Epithelial cell of esophagus (primary cell): ENCODE data around the gene SPRR2F.

Source experiments
- DNase-seq: peaks from one replicate; pipeline ENCODE4 v3.0.0; 2010; ENCODE audit warnings: low read depth
- H3K4me3 ChIP-seq: 2 replicates; pipeline ENCODE4 v1.5.1; 2011; ENCODE audit warnings: mild to moderate bottlenecking, low read length, control low read depth
- TF ChIP-seq, protein P1 (sequence below): IDR thresholded peaks from 2 replicates; pipeline ENCODE4 v1.5.1; 2011; ENCODE audit warnings: low read depth, mild to moderate bottlenecking, low read length, control low read depth, inconsistent platforms; ENCODE audit not compliant: insufficient read depth; ENCODE audit errors: missing control alignments

The SPRR2F gene

GRCh38 chr1:153100245-153100644, 13.1 kb downstream of the SPRR2F start:
- TF ChIP-seq, protein P1, sequence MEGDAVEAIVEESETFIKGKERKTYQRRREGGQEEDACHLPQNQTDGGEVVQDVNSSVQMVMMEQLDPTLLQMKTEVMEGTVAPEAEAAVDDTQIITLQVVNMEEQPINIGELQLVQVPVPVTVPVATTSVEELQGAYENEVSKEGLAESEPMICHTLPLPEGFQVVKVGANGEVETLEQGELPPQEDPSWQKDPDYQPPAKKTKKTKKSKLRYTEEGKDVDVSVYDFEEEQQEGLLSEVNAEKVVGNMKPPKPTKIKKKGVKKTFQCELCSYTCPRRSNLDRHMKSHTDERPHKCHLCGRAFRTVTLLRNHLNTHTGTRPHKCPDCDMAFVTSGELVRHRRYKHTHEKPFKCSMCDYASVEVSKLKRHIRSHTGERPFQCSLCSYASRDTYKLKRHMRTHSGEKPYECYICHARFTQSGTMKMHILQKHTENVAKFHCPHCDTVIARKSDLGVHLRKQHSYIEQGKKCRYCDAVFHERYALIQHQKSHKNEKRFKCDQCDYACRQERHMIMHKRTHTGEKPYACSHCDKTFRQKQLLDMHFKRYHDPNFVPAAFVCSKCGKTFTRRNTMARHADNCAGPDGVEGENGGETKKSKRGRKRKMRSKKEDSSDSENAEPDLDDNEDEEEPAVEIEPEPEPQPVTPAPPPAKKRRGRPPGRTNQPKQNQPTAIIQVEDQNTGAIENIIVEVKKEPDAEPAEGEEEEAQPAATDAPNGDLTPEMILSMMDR: no peak
- peak; percentile 98 for DNase-seq
- no peak overlapping the region for H3K4me3 ChIP-seq

GRCh38 chr1:153099461-153100045, 13.8 kb downstream of the SPRR2F start:
- TF ChIP-seq, protein P1: no peak
- H3K4me3 ChIP-seq: no peak overlapping the region
- DNase-seq: peak; percentile 39

DNA sequence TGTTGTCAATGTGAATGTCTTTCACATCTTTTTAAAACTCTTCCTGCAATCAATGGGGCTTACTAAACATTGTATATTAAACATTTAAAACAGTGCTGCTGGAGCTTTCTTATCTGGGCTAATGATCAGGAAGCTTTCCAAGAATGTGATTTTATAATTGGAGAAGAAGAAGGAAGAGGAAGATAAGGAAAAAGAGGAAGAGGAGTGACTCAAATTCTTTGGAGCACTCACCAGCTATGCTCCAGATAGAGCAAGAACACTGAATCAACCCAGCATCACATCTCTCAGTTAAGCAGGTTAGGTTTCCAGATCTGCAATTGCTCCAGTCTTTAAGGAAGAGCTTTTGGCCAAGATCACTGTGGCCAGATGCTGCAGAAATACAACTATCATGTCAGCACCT, 17.6 kb downstream of the SPRR2F start:
- no peak for DNase-seq
- no peak overlapping the region for H3K4me3 ChIP-seq
- TF ChIP-seq, protein P1: no peak

GRCh38 chr1:153094426-153094825, 18.9 kb downstream of the SPRR2F start, which contains the start of gene SPRR2E:
SPRR2E (minus strand) TSS chr1:153094526; CDS start chr1:153093751, 775 bp downstream.
- TF ChIP-seq, protein P1: no peak
- DNase-seq: peak; percentile 33
- no peak within 1 kb of the TSS for H3K4me3 ChIP-seq

DNA sequence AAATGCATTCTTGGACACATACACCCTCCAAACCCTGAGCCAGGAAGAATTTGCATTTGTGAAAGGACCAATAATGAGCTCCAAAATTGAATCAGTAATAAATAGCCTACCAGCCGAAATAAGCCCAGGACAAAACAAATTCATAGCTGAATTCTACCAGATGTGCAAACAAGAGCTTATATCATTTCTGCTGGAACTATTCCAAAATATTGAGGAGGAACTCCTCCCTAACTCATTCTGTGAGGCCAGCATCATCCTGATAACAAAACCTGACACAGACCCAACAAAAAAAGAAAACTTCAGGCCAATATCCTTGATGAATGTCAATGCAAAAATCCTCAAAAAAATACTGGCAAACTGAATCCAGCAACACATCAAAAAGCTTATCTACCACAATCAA, 25.7 kb downstream of the SPRR2F start:
- H3K4me3 ChIP-seq: no peak overlapping the region
- no peak for DNase-seq
- TF ChIP-seq, protein P1: no peak

GRCh38 chr1:153081736-153082135, 31.6 kb downstream of the SPRR2F start:
- H3K4me3 ChIP-seq: no peak overlapping the region
- TF ChIP-seq, protein P1: no peak
- no peak for DNase-seq
